HepG2 (cell line): ENCODE data around the gene SDC1. TPM values are rescaled to one million over a fixed set of nuclear protein-coding genes. Genes with fewer than 3 reads are reported as not detected.

Experiments used
- ATAC-seq: fragments of 200-7000 bp; cut with Tn5 transposase; 3 replicates; pipeline ENCODE4 v1.9.1; 2020; ENCODE audit warnings: mild to moderate bottlenecking, moderate library complexity
- BruUV-seq: library from RNA; stranded (reverse); fragments of 400-500 nt; replicated peaks from 2 replicates; lab custom pipeline; 2021; lab: Mats Ljungman, UMichigan
- CTCF ChIA-PET: fragments of 300-600 bp; formaldehyde crosslinking; extraction: SDS; loops from one replicate; lab custom pipeline; 2021; ENCODE audit warnings: low total read pairs, inconsistent platforms, low intra/inter-chr PET ratio; lab: Yijun Ruan, JAX
- POLR2A ChIA-PET: fragments of 350-600 bp; sonication (Branson Sonifier 250); formaldehyde crosslinking; loops from one replicate; lab custom pipeline; 2020; ENCODE audit warnings: antibody characterized with exemption, inconsistent platforms; lab: Yijun Ruan, JAX
- DNase-seq: peaks from one replicate; pipeline ENCODE4 v3.0.0-alpha.2; 2015; ENCODE audit warnings: low spot score
- FAIRE-seq: peaks from 3 replicates; lab custom pipeline; 2011; peaks lifted over from hg19 to GRCh38; lab: Jason Lieb, UNC
- H2AFZ ChIP-seq: one replicate; pipeline ENCODE4 v1.6.1; 2011; ENCODE audit warnings: low read length, inconsistent platforms
- H3K27ac ChIP-seq: fragments of 300-600 bp; 3 replicates; pipeline ENCODE4 v1.8.0; 2011; ENCODE audit warnings: mixed run types, mild to moderate bottlenecking, mixed read lengths, low read length, inconsistent platforms; ENCODE audit not compliant: insufficient read depth; ENCODE audit errors: extremely low read length
- H3K27me3 ChIP-seq, 2 experiments: fragments of 200-600 bp in 1 of 2; 2 replicates in 1 of 2; 3 replicates in 1 of 2; pipeline versions ENCODE4 v1.6.0 to v1.8.0; 2011; ENCODE audit warnings: low read length in 2 of 2, mild to moderate bottlenecking in 2 of 2, moderate library complexity in 2 of 2, inconsistent platforms in 1 of 2; ENCODE audit not compliant: insufficient read depth in 2 of 2, control insufficient read depth in 1 of 2
- H3K36me3 ChIP-seq, 2 experiments: fragments of 200-600 bp in 1 of 2; replicated peaks in 1 of 2; 2 replicates in 1 of 2; 3 replicates in 1 of 2; pipeline versions ENCODE4 v1.5.1 to v1.8.0; 2011; ENCODE audit warnings: low read length in 2 of 2, inconsistent platforms in 1 of 2; ENCODE audit not compliant: insufficient read depth in 2 of 2, control insufficient read depth in 1 of 2
- H3K4me1 ChIP-seq: 2 replicates; pipeline ENCODE4 v1.5.1; 2012; ENCODE audit warnings: low read length, inconsistent platforms; ENCODE audit not compliant: insufficient read depth
- H3K4me2 ChIP-seq: 2 replicates; pipeline ENCODE4 v1.6.0; 2011; ENCODE audit warnings: low read depth, low read length, inconsistent platforms
- H3K4me3 ChIP-seq, 3 experiments: fragments of 200-600 bp in 1 of 3; sonication (generic), shearing (Covaris generic) in 1 of 3; replicated peaks in 1 of 3; 2 replicates each; pipeline ENCODE4 v1.5.1; 2011 to 2016; ENCODE audit warnings: low read length in 3 of 3, inconsistent platforms in 2 of 3, low read depth in 2 of 3, mild to moderate bottlenecking in 2 of 3, control low read depth in 1 of 3, mixed read lengths in 1 of 3; ENCODE audit not compliant: insufficient read depth in 1 of 3
- H3K79me2 ChIP-seq: one replicate; pipeline ENCODE4 v1.6.1; 2011; ENCODE audit warnings: low read length, inconsistent platforms; ENCODE audit not compliant: insufficient read depth
- H3K9ac ChIP-seq: 2 replicates; pipeline ENCODE4 v1.6.0; 2011; ENCODE audit warnings: mild to moderate bottlenecking, low read depth, low read length, inconsistent platforms; ENCODE audit not compliant: insufficient read depth
- H3K9me3 ChIP-seq: 2 replicates; pipeline ENCODE4 v1.5.1; 2012; ENCODE audit warnings: mild to moderate bottlenecking, low read length
- H4K20me1 ChIP-seq: 2 replicates; pipeline ENCODE4 v1.6.0; 2011; ENCODE audit warnings: inconsistent platforms, mild to moderate bottlenecking, low read length, moderate library complexity; ENCODE audit not compliant: insufficient read depth
- CENPX ChIP-seq: sonication (generic); formaldehyde crosslinking; IDR thresholded peaks from 2 replicates; pipeline ENCODE4 v1.9.0; 2021; ENCODE audit warnings: mild to moderate bottlenecking, missing genetic modification reagents, moderate library complexity
- FOXA3 ChIP-seq: IDR thresholded peaks from 2 replicates; pipeline ENCODE4 v1.6.1; 2016; ENCODE audit warnings: missing genetic modification reagents, missing compliant biosample characterization
- HIC2 ChIP-seq: sonication (generic); formaldehyde crosslinking; IDR thresholded peaks from 2 replicates; pipeline ENCODE4 v1.9.0; 2022; ENCODE audit warnings: low read depth, missing genetic modification reagents
- NR3C1 ChIP-seq: sonication (generic); formaldehyde crosslinking; IDR thresholded peaks from 2 replicates; pipeline ENCODE4 v1.4.0; 2020; ENCODE audit warnings: missing genetic modification reagents
- PAX8 ChIP-seq: sonication (generic); formaldehyde crosslinking; IDR thresholded peaks from 2 replicates; pipeline ENCODE4 v1.8.0; 2022; ENCODE audit warnings: mild to moderate bottlenecking, missing genetic modification reagents, borderline replicate concordance
- RFXANK ChIP-seq: IDR thresholded peaks from 2 replicates; pipeline ENCODE4 v1.6.1; 2016
- SATB2 ChIP-seq: sonication (generic); formaldehyde crosslinking; IDR thresholded peaks from 2 replicates; pipeline ENCODE4 v1.5.0; 2020; ENCODE audit warnings: missing genetic modification reagents
- TAF1 ChIP-seq: sonication (generic); formaldehyde crosslinking; IDR thresholded peaks from 2 replicates; pipeline ENCODE4 v1.4.0; 2020; ENCODE audit warnings: missing genetic modification reagents
- TBL1XR1 ChIP-seq: fragments of 150-350 bp; IDR thresholded peaks from 2 replicates; pipeline ENCODE4 v1.6.1; 2014; ENCODE audit warnings: borderline replicate concordance, low read length; ENCODE audit not compliant: partially characterized antibody
- TEAD3 ChIP-seq: optimal IDR thresholded peaks from 2 replicates; pipeline ENCODE3; 2016; ENCODE audit warnings: borderline replicate concordance
- ZBTB38 ChIP-seq: sonication (generic); formaldehyde crosslinking; IDR thresholded peaks from 2 replicates; pipeline ENCODE4 v1.5.1; 2020; ENCODE audit warnings: mild to moderate bottlenecking, missing genetic modification reagents
- ZNF558 ChIP-seq: sonication (generic); formaldehyde crosslinking; IDR thresholded peaks from 2 replicates; pipeline ENCODE4 v1.9.0; 2022; ENCODE audit warnings: mild to moderate bottlenecking, missing genetic modification reagents, borderline replicate concordance
- ZNF713 ChIP-seq: sonication (generic); formaldehyde crosslinking; IDR thresholded peaks from 2 replicates; pipeline ENCODE4 v1.4.0; 2020; ENCODE audit warnings: mild to moderate bottlenecking, missing genetic modification reagents
- WGBS: methylation state at CpG from one replicate; pipeline ENCODE4 v1.1.6; 2017; ENCODE audit warnings: low lambda C conversion rate; 5-methylcytosine and 5-hydroxymethylcytosine counted together
- in situ Hi-C: cut with HindIII; loops from 2 replicates; pipeline ENCODE4 v1.10.0; 2017; ENCODE audit warnings: low pct_unique_long_range_greater_than_20kb; ENCODE audit not compliant: extremely low pct_ligation_motif_present
- intact Hi-C: fragments of 100-400 bp; cut with micrococcal nuclease; formaldehyde crosslinking; loops from one replicate; pipeline ENCODE4 v1.10.0; 2022; ENCODE audit not compliant: unreplicated experiment
- polyA plus RNA-seq, 8 experiments: library from polyadenylated mRNA; depleted of rRNA in 3 of 8; stranded (reverse) in 7 of 8; unstranded in 1 of 8; fragments of >200 nt; fragmentation: Illumina TruSeq in 4 of 8; extraction: Trizol in 4 of 8; gene quantifications; 2 replicates each; pipeline versions ENCODE4 v1.2.1 to v1.2.3, GENCODE V29; 2011 to 2016; ENCODE audit warnings: low read depth in 4 of 8, missing spikeins in 1 of 8, mixed read lengths in 1 of 8; ENCODE audit not compliant: insufficient read depth in 1 of 8
- total RNA-seq, 5 experiments: library from RNA; depleted of rRNA; stranded (reverse); fragments of >200 nt; fragmentation: Illumina TruSeq; extraction: Trizol; gene quantifications; 2 replicates each; pipeline ENCODE4 v1.2.3, GENCODE V29; 2016; ENCODE audit warnings: low read depth in 1 of 5
- TF ChIP-seq, protein P1 (sequence below): sonication (generic); formaldehyde crosslinking; conservative IDR thresholded peaks from 2 replicates; pipeline ENCODE4 v1.8.0; 2022; ENCODE audit warnings: low read depth, missing genetic modification reagents

SDC1 gene
- total and polyA plus RNA-seq, 2 of the 13 experiments (the other 11 are each of a cell fraction or from before 2014, with no cell fraction given), result 108 to 119 TPM

DNA sequence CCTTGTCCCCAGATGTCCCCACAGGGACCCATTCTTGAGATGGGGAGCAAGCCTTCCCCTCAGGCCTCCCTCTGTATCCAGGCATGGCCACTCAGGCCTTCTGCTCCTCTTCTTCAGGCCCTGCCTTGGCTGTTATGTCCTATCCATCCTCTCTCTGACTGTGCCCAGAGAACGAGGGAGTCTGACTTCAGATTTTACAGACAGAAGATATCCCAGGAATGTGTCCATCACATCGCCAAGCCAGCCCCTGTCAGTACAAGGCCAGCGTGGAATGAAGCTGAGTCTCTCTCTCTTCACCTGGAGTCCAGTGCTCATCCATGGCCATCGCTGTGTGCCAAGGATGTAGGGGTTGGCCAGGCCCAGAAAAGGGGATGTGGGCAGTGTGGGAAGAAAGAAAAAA is 57.6 kb downstream of the SDC1 start:
- CTCF ChIA-PET, result no interaction called here

DNA sequence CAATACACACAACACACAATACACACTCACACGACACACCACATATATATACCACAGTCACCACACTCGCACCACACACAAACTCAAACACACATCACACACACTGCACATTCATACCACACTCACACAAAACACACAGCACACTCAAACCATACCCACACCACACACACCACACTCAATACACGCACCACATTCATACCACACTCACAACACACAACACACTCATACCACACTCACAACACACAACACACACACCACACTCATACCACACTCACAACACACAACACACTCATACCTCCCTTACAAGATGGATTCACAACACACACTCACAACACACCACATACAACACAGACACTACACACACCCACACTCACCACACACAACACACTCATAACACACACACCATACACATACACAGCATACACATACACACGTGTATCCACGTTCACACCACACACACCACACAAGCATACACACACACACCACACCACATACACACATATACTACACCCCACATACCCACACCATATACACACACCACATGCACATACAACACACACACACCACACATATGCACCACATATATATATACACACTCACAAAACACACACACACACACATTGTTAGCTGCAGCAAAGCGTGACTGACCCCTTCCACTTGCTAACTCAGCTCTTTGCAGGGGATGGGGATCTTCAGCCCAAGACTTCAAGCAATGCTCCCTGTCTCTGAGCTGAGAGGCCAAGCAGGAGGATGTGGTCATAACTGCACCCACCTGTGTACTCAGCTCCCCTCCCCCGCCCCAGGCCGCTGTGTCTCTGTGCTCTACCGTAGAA is 59.0 kb downstream of the SDC1 start:
- H3K9ac ChIP-seq, result no peak overlapping the region
- H4K20me1 ChIP-seq, result no peaks in the 10 kb centered on the region
- FAIRE-seq (no peak), DNase-seq (no peak), ATAC-seq (no peak)
- no peak overlapping the region for H3K4me3 ChIP-seq
- no peaks in the 10 kb centered on the region for H3K79me2 ChIP-seq
- H3K4me1 ChIP-seq, result peaks cover 44% of the 10 kb centered on the region
- BruUV-seq, result no TSS peak
- intact Hi-C loops (no loop called here), in situ Hi-C loops (no loop called here)
- WGBS, result 30% methylated on average over 9 of the region's 9 CpGs
- ChIA-PET POLR2A (no interaction called here), CTCF (no interaction called here)
- no peaks in the 10 kb centered on the region for H3K36me3 ChIP-seq
- H2AFZ ChIP-seq, result no peak overlapping the region
- no peaks in the 10 kb centered on the region for H3K9me3 ChIP-seq
- no peak overlapping the region for H3K4me2 ChIP-seq
- no peak overlapping the region for H3K27ac ChIP-seq
- 0 out of 5 replicates have a peak, but pooled peaks cover 0 to 1% of the 10 kb centered on the region in 2 experiments for H3K27me3 ChIP-seq
- TF ChIP-seq ZNF713 (no peak), RFXANK (CRISPR knock-in tag) (no peak), NR3C1 (CRISPR knock-in tag) (no peak), FOXA3 (CRISPR knock-in tag) (no peak), TAF1 (CRISPR knock-in tag) (no peak), ZNF558 (CRISPR knock-in tag) (no peak), HIC2 (0 out of 2 replicates have a peak, but pooled peaks have one; percentile 29), TBL1XR1 (no peak), CENPX (CRISPR knock-in tag) (no peak), ZBTB38 (CRISPR knock-in tag) (0 out of 2 replicates have a peak, but pooled peaks have one; percentile 24)

More for the DNA sequence above, 57.6 kb downstream of the SDC1 start:
- FAIRE-seq, result no peak
- DNase-seq, result no peak
- TF ChIP-seq PAX8 (CRISPR knock-in tag) (no peak), SATB2 (CRISPR knock-in tag) (no peak), TEAD3 (CRISPR knock-in tag) (peak; percentile 94)
- TF ChIP-seq, protein P1, sequence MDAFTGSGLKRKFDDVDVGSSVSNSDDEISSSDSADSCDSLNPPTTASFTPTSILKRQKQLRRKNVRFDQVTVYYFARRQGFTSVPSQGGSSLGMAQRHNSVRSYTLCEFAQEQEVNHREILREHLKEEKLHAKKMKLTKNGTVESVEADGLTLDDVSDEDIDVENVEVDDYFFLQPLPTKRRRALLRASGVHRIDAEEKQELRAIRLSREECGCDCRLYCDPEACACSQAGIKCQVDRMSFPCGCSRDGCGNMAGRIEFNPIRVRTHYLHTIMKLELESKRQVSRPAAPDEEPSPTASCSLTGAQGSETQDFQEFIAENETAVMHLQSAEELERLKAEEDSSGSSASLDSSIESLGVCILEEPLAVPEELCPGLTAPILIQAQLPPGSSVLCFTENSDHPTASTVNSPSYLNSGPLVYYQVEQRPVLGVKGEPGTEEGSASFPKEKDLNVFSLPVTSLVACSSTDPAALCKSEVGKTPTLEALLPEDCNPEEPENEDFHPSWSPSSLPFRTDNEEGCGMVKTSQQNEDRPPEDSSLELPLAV (CRISPR knock-in tag), result no peak
- no peaks in the 10 kb centered on the region for H3K36me3 ChIP-seq
- POLR2A ChIA-PET, result interaction anchor here (1.0 to 2.2 kb wide), 3 partner anchors 12 to 58 kb away, joined by 3 to 8 read pairs (median 4); partner anchors contain the start of gene SDC1
- H3K9me3 ChIP-seq, result no peaks in the 10 kb centered on the region
- no TSS peak for BruUV-seq
- no peak overlapping the region for H3K4me2 ChIP-seq
- no peak overlapping the region for H3K4me3 ChIP-seq
- H3K27me3 ChIP-seq, result 0 out of 5 replicates have a peak, but pooled peaks cover 0 to 1% of the 10 kb centered on the region in 2 experiments
- H4K20me1 ChIP-seq, result no peaks in the 10 kb centered on the region
- WGBS, result 23% methylated on average over 4 of the region's 4 CpGs
- no peaks in the 10 kb centered on the region for H3K79me2 ChIP-seq
- ATAC-seq, result peak; percentile 42
- H3K4me1 ChIP-seq, result peaks cover 58% of the 10 kb centered on the region
- H2AFZ ChIP-seq, result no peak overlapping the region
- no peak overlapping the region for H3K27ac ChIP-seq
- in situ Hi-C loops (no loop called here), intact Hi-C loops (no loop called here)
- no peak overlapping the region for H3K9ac ChIP-seq
